Measurements from ENCODE around the gene FBXL16. TPM values are rescaled to one million over a fixed set of nuclear protein-coding genes. Genes with fewer than 3 reads are reported as not detected.

FBXL16 gene
- total RNA-seq, 6 experiments from 2014 or later: 0.05 to 2.3 (median 1.7) TPM; not detected in 3

DNA sequence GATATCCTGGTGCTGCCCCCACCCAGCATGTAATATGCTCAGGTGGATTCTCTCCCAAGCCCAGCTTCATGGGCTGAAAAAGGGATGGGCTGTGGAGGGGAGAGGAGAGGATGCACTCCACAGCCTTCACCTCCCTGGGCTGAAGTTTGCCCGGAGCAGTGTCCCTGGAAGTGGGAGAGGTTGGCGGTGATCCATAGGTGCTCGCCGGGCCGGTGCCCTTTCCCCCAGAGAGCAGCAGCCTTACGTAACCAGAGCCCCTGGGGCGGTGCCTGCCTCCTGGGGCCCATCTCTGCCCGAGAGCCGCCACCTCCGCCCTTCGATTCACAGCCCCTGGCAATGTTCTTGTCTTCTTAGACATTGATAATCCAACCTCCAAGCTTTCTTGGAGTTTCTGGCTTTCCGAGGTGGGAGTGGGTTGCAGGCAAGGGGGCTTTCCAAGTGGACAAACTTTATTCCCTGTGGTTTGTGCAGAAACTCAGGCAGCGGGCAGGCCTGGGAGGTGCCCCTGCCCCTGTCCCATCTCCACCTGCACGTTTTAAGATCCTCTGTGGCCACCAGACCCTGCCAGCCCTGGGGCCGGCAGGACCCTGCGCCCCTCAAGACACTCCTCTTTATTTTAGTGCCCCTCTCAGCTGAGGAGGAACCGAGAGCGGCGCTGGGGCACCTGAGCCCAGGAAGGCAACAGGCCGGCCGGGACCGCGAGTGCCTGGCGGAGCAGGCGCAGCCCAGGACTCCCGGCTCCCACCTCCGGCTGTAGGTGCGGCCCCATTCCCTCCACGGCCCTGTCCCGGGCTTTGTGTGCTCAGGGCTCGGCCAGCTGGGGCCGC lies 59.5 kb downstream of the FBXL16 start:
- Histone ChIP-seq H3K4me1 (peaks cover 0 to 50% (median 17%) of the 10 kb centered on the region in 4 donors), H3K4me3 (peak overlapping the region; percentile 9 to 88 (median 72)), H3K27ac (peak overlapping the region in 2 of 3 donors; percentile 86 to 94), H3K27me3 (no peaks in the 10 kb centered on the region), H3K36me3 (no peaks in the 10 kb centered on the region), H3K9me3 (no peaks in the 10 kb centered on the region)
- ATAC-seq: peak; percentile 13 to 41 (median 36)
- 21% methylated on average over 10 of the region's 32 CpGs for WGBS (ENCODE audit: insufficient coverage, low coverage, low lambda C conversion rate, missing lambda C conversion rate)
- TF ChIP-seq, protein P1, sequence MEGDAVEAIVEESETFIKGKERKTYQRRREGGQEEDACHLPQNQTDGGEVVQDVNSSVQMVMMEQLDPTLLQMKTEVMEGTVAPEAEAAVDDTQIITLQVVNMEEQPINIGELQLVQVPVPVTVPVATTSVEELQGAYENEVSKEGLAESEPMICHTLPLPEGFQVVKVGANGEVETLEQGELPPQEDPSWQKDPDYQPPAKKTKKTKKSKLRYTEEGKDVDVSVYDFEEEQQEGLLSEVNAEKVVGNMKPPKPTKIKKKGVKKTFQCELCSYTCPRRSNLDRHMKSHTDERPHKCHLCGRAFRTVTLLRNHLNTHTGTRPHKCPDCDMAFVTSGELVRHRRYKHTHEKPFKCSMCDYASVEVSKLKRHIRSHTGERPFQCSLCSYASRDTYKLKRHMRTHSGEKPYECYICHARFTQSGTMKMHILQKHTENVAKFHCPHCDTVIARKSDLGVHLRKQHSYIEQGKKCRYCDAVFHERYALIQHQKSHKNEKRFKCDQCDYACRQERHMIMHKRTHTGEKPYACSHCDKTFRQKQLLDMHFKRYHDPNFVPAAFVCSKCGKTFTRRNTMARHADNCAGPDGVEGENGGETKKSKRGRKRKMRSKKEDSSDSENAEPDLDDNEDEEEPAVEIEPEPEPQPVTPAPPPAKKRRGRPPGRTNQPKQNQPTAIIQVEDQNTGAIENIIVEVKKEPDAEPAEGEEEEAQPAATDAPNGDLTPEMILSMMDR (IDR thresholded peaks at IDR 0.05): no peak
- no peak for TF ChIP-seq POLR2A (IDR thresholded peaks at IDR 0.05)
- intact Hi-C loops (cut with DNase I): no loop called here
- peak; percentile 87 to 94 (median 88) for DNase-seq

DNA sequence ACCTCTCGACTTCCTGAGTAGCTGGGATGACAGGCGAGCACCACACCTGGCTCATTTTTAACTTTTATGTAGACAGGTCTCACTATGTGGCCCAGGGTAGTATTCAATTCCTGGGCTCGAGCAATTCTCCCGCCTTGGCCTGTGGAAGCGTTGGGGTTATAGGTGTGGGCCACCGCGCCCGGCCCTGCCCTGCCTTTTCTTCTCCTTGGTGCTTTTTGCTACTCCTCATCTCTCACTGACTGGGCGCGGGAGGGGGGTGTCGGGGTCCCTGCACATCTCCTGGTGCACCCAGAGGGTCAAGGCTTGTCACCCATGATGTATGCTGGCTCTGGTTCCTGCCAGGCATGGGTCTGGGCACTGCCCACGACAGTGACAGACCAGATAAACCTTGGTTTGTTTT lies 61.0 kb downstream of the FBXL16 start:
- H3K36me3 ChIP-seq: no peaks in the 10 kb centered on the region
- peaks cover 0 to 50% (median 14%) of the 10 kb centered on the region in 4 donors for H3K4me1 ChIP-seq
- no peak for ATAC-seq
- intact Hi-C loops (cut with DNase I): no loop called here
- WGBS (ENCODE audit: insufficient coverage, low coverage, low lambda C conversion rate, missing lambda C conversion rate): 79% methylated on average over 5 of the region's 12 CpGs
- no peaks in the 10 kb centered on the region for H3K9me3 ChIP-seq
- TF ChIP-seq, protein P1 (IDR thresholded peaks at IDR 0.05): no peak
- no peak for TF ChIP-seq POLR2A (IDR thresholded peaks at IDR 0.05)
- no peaks in the 10 kb centered on the region for H3K27me3 ChIP-seq
- no peak for DNase-seq
- H3K4me3 ChIP-seq: no peak overlapping the region
- H3K27ac ChIP-seq: peak overlapping the region in 1 of 3 donors; percentile 22

DNA sequence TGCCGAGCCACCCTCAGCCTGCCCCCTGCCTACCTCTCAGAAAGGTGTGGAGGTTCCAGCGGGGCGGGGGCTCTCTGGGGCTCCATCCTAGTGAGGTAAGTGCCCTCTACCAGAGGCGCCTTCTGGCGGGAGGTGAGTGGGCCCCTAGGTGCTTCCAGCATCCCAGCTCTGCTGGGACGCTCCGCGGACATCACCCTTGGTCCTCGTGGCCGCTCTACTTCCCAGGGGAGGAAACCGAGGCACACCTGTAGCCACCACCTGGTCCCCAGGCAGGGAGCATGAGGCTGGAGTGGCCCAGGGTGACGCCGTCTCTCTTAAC lies 62.6 kb downstream of the FBXL16 start:
- intact Hi-C loops (cut with DNase I): no loop called here
- no peaks in the 10 kb centered on the region for H3K9me3 ChIP-seq
- ATAC-seq (no peak), DNase-seq (no peak)
- H3K27me3 ChIP-seq: no peaks in the 10 kb centered on the region
- peak overlapping the region; percentile 74 to 93 (median 91) for H3K4me3 ChIP-seq
- peaks cover 0 to 50% (median 14%) of the 10 kb centered on the region in 4 donors for H3K4me1 ChIP-seq
- no CpG with 5 or more reads among the region's 13 CpGs for WGBS (ENCODE audit: insufficient coverage, low coverage, low lambda C conversion rate, missing lambda C conversion rate)
- H3K36me3 ChIP-seq: no peaks in the 10 kb centered on the region
- no peak for TF ChIP-seq POLR2A (IDR thresholded peaks at IDR 0.05)
- TF ChIP-seq, protein P1 (IDR thresholded peaks at IDR 0.05): no peak
- peak overlapping the region in 2 of 3 donors; percentile 80 to 92 for H3K27ac ChIP-seq

Other genes with a start within 250 kb of the FBXL16 start
- gene CAPN15, start 178.1 kb downstream of the FBXL16 start, total RNA-seq: 10 to 100 TPM; 17.3 to 34.3 (median 23.3) TPM
- gene PRR35, start 145.4 kb downstream of the FBXL16 start, total RNA-seq: not detected
- under 1 TPM in 5 of 6 experiments, not detected in 1; 0.12 to 0.33 (median 0.28) TPM for gene NHLRC4, start 138.8 kb downstream of the FBXL16 start, total RNA-seq
- gene PIGQ, start 135.8 kb downstream of the FBXL16 start, total RNA-seq: 10 to 100 TPM; 19.5 to 32.0 (median 27.8) TPM
- gene RAB40C, start 115.7 kb downstream of the FBXL16 start, total RNA-seq: 10 to 100 TPM in 5 of 6 experiments, 1 to 10 TPM in 1; 10.0 to 14.1 (median 12.0) TPM
- under 1 TPM; 0.43 to 0.70 (median 0.56) TPM for gene WFIKKN1, start 74.8 kb downstream of the FBXL16 start, total RNA-seq
- 100 to 1,000 TPM in 1 of 6 experiments, 10 to 100 TPM in 5; 22.7 to 126 (median 32.6) TPM for gene METTL26, start 69.5 kb downstream of the FBXL16 start, total RNA-seq
- gene MCRIP2, start 64.0 kb downstream of the FBXL16 start, total RNA-seq: 100 to 1,000 TPM in 2 of 6 experiments, 10 to 100 TPM in 4; 48.8 to 130 (median 76.7) TPM
- 10 to 100 TPM in 4 of 6 experiments, 1 to 10 TPM in 2; 7.2 to 18.1 (median 11.8) TPM for gene WDR90, start 56.4 kb downstream of the FBXL16 start, total RNA-seq
- 10 to 100 TPM; 28.5 to 44.8 (median 40.3) TPM for gene RHOT2, start 37.7 kb downstream of the FBXL16 start, total RNA-seq
- gene RHBDL1, start 30.1 kb downstream of the FBXL16 start, total RNA-seq: 1 to 10 TPM in 1 of 6 experiments, under 1 TPM in 5; 0.37 to 1.1 (median 0.60) TPM
- 10 to 100 TPM; 37.3 to 69.6 (median 54.3) TPM for gene STUB1, start 25.4 kb downstream of the FBXL16 start, total RNA-seq
- gene JMJD8, start 21.5 kb downstream of the FBXL16 start, total RNA-seq: 10 to 100 TPM; 26.9 to 68.1 (median 36.9) TPM
- gene WDR24, start 15.4 kb downstream of the FBXL16 start, total RNA-seq: 10 to 100 TPM in 1 of 6 experiments, 1 to 10 TPM in 5; 5.5 to 11.7 (median 9.7) TPM
- 10 to 100 TPM; 14.0 to 43.7 (median 26.2) TPM for gene METRN, start 9.3 kb upstream of the FBXL16 start, total RNA-seq
- 10 to 100 TPM; 19.7 to 56.0 (median 28.2) TPM for gene ANTKMT, start 15.3 kb upstream of the FBXL16 start, total RNA-seq
- gene CCDC78, start 20.6 kb upstream of the FBXL16 start, total RNA-seq: under 1 TPM in 1 of 6 experiments, not detected in 5; 0.31 TPM
- 1 to 10 TPM in 4 of 6 experiments, under 1 TPM in 2; 0.83 to 2.5 (median 1.3) TPM for gene HAGHL, start 21.3 kb upstream of the FBXL16 start, total RNA-seq
- gene CIAO3, start 35.2 kb upstream of the FBXL16 start, total RNA-seq: 10 to 100 TPM; 11.9 to 26.1 (median 17.3) TPM
- gene MSLN, start 54.9 kb upstream of the FBXL16 start, total RNA-seq: under 1 TPM in 1 of 6 experiments, not detected in 5; 0.25 TPM
- gene RPUSD1, start 82.6 kb upstream of the FBXL16 start, total RNA-seq: 10 to 100 TPM in 2 of 6 experiments, 1 to 10 TPM in 4; 5.1 to 16.2 (median 6.6) TPM
- 1 to 10 TPM; 2.9 to 7.8 (median 4.6) TPM for gene CHTF18, start 82.8 kb upstream of the FBXL16 start, total RNA-seq
- gene GNG13, start 94.9 kb upstream of the FBXL16 start, total RNA-seq: not detected

Data from right lobe of liver (tissue), 6 donors.